GM15510 (cell line): Measurements from ENCODE around the gene ATP6V1B1.

Source experiments
- POLR2A ChIP-seq: IDR thresholded peaks from 3 replicates; pipeline ENCODE4 v1.6.1; 2011; ENCODE audit warnings: borderline replicate concordance; ENCODE audit not compliant: insufficient read length; ENCODE audit errors: extremely low read depth

Gene ATP6V1B1

DNA sequence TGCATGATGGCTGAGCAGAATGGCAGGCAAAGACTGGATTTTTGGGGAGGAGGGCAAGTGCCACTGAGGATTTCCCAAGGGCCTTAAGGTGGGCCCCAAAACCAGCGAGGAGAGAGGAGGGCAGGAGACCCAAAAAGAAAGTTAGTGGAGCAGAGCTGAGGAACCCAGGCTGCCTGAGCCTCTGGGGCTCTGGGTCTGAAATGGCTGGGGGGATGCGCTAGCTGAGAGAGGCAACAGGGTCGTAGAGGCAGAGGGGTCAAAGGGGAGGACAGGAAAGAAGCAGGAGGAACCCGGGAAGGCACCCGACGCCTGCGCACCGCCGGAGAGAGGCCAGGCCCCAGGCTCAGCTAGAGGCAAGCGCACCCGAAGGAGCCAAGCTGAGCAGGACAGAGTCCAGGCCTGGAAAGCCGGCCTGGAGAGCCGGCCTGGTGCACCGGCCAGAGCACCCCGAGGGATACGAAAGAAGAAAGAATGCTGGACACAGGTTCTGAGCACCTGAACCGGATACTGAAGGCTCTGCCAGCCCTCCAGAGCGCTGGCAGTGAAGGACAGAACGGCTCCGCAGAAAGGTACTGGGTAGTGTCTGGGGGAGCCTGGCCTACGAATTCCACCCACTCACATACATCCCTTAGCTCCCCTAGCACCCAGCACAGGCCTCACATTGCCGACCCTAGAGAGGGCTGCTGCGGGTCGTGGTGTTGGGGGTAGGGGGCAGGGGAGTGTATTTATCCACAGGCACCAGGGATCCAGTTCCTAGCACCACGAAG is 39.5 kb upstream of the ATP6V1B1 start:
- no peak for TF ChIP-seq POLR2A

GRCh38 chr2:70896765-70897202 is 38.9 kb upstream of the ATP6V1B1 start:
- TF ChIP-seq POLR2A, result no peak

GRCh38 chr2:70897203-70897976 is 38.3 kb upstream of the ATP6V1B1 start:
- no peak for TF ChIP-seq POLR2A

DNA sequence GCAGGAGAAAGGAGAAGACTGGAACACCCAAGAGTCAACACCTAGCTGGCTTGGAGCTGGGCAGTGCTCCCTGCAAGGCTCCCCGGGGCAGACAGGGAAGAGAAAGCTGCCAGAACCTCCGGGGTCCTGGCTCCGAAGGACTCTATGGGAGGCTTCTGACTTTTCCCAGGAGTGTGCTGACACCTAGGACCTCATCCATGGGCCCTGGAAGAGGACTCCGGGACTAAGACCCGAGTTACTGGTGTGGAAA is 37.8 kb upstream of the ATP6V1B1 start:
- TF ChIP-seq POLR2A, result no peak

- TF ChIP-seq POLR2A, result no peak
Measured at GRCh38 chr2:70898363-70899240, 37.1 kb upstream of the ATP6V1B1 start.

GRCh38 chr2:70901227-70902066 is 34.3 kb upstream of the ATP6V1B1 start:
- TF ChIP-seq POLR2A, result no peak

DNA sequence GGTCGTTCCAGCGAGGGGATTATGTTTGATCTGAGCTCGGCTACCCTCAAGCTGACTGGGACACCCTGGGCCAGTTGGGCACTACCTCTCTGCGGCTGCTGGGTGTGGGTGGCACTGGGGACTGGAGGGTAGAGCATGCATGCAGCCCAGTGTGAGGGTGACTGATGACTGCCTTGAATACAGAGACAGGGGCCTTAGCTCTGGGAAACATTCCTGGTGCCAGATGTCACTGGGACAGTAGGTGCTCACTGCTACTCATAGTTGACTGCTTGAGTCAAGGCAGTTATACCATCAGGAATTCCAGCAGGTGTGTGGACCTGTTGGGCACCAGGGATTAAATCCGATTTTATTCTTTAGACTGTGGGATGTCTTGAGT is 33.6 kb upstream of the ATP6V1B1 start:
- no peak for TF ChIP-seq POLR2A

- no peak for TF ChIP-seq POLR2A
Measured at GRCh38 chr2:70902579-70902978, 33.1 kb upstream of the ATP6V1B1 start.

DNA sequence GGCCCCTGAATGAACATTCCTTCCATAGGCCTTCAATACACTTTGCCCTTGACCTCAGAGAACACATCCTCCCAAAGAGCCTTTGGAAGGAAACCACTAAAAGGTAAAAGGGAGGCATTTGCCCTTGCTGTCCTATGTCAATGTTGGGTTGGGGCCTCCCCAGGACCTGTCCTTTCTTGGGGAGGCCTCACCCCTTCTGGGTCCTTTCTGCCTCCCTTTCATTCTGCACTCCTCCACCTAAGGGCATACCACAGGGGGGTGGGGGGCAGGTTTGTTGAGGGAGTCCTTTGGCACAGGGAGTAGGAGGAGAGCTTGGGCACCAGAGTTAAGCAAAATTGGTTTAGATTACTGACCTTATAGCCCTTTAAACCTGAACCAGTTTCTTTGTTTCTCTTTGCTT is 32.5 kb upstream of the ATP6V1B1 start:
- no peak for TF ChIP-seq POLR2A

DNA sequence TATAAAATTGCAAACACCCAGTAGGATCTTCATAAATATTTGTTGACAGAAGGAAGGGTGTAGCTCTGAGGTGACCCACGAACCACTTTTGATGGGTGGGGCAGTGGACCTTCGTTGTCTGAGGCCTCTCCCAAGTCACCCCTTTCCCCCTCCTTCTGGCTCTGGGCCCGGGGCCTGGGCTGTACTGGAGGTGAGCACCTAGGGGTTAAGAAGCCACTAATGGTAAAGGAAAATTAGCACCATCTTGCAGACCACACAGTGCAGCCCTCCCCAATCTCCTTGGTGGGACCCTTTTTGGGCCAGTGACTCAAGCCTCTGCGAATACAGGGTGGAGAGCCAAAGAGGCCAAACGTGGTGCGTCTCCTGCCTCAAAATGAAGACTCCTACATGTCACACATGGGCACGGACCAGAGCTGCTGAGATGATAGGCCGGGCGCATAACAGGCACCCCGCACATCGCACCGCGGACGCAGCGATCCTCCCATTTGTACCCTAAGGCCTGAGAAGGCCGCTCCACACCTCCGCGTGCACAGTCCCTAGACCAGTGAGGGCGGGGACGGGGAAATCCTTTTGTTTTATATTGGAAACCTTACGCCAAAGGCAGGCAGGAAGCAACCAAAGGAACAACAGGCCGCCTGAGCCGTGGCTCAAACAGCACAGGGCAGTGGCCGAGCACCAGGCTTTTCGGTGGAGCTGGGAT is 31.9 kb upstream of the ATP6V1B1 start:
- TF ChIP-seq POLR2A, result no peak

DNA sequence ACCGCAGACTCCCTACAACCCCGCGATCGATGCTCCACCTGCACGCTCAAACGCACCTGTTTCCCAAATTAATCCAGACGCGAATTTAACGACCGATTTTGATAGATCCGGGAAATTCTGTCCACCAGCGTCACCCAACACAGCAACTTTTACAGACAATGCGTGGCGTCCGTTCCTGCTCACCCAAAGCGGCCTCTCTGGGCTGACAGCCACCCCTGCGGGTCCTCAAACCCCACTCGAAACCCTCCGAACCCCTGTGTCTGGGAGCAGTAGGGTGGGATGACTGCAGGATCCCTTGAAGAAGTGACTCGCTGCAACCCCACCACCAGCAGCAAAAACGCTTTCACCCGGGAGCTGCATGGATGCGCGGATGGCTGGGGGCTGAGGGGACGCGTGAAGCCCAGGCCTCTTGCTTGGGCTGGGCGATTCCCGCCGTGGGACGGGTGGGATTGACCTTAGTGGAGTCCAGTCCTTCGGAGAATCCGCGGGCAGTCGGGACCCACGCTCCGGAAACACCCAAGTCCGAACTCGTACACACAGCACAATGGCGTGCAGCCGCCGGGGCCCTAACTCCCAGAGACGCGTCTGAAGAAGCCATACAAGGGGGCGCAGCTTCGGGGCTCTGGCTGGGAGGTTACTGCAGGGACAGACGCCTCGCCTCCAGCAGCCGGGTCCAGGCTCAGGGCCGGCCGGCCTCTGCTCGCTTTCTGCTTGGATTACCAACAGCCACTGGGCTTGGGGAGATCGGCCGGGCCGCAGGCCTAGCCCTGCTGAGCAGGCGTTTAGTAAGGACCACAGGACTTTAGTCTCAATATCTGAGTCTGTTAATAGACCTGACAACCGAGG is 31.1 kb upstream of the ATP6V1B1 start:
- TF ChIP-seq POLR2A, result no peak

DNA sequence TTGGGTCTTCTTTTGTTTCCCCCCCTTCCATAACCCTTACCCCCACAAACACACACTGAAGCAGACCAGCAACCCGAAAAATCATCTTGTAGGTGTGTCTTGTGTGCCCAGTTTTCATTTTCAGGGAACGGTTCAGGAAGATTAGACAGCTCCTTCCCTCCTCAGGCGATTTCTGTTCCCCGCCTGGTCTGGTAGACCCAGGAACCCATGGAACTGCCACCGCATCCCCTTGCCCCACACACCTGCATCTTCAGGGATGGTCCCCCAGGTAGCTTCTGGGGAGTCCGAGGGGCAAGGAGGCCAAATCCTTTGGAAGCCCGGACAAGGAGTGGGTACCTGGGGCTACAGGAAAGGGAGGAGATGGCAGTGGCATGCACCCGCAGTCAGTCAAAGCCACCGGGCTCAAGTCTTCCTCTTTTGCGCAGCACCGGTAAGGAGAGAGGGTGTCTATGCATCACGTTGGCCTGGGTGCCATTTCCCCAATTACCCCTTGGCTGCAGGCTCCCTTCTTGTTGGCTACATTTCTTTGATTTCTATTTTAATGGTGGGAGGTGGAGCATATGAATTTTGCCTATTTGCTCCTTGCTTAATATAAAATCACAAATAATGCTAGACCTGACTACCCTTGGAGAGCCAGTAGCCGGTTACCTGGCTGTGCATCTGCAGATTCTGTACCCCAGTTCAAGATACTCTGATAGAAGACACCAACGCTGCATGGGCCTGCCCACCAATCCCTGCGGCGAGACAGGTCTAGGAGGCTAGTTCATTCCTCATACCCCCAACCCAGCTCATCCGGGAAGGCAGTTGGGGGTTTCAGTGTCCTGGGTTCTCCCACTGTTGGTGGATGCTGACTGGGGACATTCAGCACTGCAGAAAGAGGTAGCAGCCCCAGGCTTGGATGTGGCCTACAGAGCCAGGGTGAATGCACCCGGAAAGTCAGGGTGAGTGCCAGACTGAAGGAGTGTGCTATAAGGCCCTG is 30.0 kb upstream of the ATP6V1B1 start:
- no peak for TF ChIP-seq POLR2A
